Hematopoietic multipotent progenitor cell treated with erythropoietin and hydrocortisone succinate and interleukin-3 and kit ligand, for 8 days (in vitro differentiated cells): ENCODE measurements around the gene RGMB.
"Not testable (repeated sequence)": the region's sequence is repeated elsewhere in the genome, so short reads cannot be mapped to it uniquely, and the experiment has no call there.

Source experiments
- DNase-seq: peaks from one replicate; pipeline ENCODE4 v3.0.0-alpha.2; 2015

Gene RGMB

DNA sequence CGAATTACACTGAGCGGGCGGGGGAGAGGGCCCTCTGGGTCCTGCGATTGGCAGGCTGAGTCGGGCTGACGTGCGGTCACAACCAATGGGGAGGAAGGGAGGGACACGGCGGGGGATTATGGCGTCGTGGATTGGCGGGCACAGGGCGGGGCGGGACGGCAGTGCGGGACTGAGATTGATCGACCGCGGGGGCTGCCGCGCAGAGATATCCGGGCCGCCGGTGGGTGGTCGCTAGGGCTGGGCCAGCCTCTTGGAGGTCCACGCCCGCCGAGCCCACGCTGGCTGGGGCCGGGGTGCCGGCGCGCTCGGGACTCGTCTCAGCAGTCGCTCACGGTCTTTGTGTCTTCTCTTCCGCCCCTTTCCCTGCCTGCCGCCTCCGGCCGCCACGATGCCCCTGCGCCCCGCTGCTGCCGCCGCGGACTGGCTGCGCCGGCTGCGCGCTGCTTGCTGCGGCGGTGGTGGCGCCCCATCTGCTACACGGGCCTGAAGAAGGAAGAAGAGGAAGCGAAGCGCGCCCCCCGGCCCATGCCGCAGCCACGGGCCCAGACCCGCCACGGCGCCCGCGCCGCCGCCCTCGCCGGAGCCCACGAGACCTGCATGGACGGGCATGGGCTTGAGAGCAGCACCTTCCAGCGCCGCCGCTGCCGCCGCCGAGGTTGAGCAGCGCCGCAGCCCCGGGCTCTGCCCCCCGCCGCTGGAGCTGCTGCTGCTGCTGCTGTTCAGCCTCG lies at the start of gene RGMB:
Gene RGMB (plus strand): TSS at position 200 of the 728 bp plus-strand sequence. CDS start 408 bp downstream, at position 608.
- peak; percentile 46 for DNase-seq

GRCh38 chr5:98726258-98726657 lies 47.2 kb upstream of the RGMB start:
- no peak for DNase-seq

GRCh38 chr5:98727686-98728085 lies 45.8 kb upstream of the RGMB start:
- no peak for DNase-seq

GRCh38 chr5:98734646-98735045 lies 38.8 kb upstream of the RGMB start:
- no peak for DNase-seq

- DNase-seq, result no peak
These were observed 37.5 kb upstream of the RGMB start for GRCh38 chr5:98735806-98736507.

DNA sequence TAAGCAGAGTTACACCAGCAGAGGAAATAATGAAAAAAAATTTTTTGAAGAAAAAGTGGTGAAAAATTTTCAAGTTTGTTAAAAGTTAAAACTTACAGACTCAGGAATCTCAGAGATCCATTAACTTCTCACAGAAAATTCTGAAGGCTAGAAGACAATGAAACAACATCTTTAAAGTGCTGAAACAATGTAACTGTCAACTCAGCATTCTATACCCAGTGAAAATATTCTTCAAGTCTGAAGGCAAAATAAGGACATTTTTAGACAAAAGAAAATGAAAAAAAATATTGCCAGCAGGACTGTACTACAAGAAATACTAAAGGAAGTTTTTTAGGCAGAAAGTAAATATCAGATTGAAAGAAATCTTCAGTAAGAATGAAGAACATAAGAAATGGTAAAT lies 36.7 kb upstream of the RGMB start:
- DNase-seq, result no peak

DNA sequence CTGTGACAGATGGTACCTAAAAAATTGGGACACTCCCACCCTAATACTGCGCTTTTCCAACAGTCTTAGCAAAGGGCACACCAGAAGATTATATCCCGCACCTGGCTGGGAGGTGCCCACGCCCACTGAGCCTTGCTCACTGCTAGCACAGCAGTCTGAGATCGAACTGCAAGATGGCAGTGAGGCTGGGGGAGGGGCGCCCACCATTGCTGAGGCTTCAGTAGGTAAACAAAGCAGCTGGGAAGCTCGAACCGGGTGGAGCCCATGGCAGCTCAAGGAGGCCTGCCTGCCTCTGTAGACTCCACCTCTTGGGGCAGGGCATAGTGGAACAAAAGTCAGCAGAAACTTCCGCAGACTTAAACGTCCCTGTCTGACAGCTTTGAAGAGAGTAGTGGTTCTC lies 36.0 kb upstream of the RGMB start:
- DNase-seq, result not testable (repeated sequence)

- DNase-seq, result not testable (repeated sequence)
These were observed 34.8 kb upstream of the RGMB start for GRCh38 chr5:98738481-98739149.

DNA sequence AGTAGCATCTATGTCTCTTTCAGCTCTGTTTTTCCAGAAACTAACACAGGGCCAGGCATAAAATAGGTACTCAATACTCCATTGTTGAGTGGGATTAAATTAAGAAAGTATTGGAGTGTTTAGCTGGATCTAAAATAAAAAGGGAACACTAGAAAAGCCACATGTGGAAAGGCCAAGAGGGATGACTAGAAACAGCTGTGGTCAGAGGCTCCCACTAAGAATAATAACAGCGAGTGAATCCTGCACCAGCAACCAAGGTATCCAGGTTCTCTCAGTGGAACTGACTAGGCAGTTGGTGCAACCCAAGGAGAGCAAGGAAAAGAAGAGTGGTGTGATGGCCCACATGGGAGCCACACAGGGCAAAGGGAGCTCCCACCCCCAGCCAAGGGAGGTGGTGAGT lies 31.5 kb upstream of the RGMB start:
- DNase-seq, result no peak

DNA sequence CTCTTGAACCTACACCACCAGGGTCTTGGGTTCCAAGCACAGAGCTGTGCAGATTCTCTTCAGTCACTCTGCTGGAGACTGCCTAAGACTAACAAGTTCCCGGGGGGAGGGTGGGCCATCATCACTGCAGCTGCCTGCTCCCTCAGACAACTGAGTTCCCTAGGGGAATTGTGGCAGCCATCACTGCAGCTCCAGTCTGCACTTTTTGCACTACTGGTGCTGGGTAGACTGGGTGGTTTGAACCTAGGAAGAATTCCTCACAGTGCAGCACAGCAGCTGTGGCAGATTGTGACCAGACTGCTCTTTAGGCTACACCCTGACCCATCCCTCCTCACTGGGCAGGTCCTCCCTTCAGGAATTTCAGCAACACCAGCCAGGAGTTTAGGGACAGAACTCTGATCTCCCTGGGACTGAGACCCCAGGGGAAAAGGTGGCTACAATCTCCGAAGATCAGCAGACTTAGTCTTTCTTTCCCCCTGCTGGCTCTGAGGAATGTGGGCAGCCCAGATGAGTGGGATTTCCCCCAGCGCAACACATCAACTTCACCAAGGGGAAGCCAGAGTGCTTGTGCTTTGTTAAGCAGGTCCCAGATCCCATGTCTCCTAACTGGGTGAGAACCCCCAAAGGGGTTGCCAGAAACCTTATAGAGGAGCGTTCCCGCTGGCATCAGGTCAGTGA lies 30.9 kb upstream of the RGMB start:
- DNase-seq, result no peak

DNA sequence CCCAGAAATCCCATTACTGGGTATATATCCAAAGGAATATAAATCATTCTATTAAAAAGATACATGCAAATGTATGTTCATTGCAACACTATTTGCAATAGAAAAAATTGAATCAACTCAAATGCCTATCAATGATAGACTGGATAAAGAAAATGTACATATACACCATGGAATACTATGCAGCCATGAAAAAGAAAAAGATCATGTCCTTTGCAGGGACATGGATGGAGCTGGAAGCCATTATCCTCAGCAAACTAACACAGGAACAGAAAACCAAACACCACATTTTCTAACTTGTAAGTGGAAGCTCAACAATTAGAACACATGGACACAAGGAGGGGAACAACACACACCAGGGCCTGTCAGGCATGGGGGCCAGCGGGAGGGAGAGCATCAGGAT lies 25.2 kb upstream of the RGMB start:
- DNase-seq, result not testable (repeated sequence)

DNA sequence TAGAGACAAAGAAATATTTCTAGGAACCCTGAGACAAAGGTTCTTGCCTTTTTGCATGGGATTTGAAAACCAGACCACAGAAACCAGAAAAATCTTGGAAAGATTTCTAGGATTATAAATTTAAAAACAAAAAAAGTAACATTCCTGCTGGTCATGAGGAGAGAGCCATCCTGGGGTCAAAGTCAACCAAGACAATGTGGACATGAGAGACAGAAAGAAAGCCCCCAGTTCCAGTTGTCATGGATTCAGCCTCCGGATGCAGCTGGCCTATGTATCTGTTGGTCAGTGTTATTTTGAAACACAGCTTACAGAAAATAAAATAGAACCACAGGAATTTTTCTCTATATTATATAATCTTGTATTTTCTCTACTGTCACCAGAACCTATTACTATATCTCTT lies 24.4 kb upstream of the RGMB start:
- no peak for DNase-seq

GRCh38 chr5:98750693-98751092 lies 22.8 kb upstream of the RGMB start:
- DNase-seq, result no peak

GRCh38 chr5:98752331-98752730 lies 21.1 kb upstream of the RGMB start:
- DNase-seq, result not testable (repeated sequence)

DNA sequence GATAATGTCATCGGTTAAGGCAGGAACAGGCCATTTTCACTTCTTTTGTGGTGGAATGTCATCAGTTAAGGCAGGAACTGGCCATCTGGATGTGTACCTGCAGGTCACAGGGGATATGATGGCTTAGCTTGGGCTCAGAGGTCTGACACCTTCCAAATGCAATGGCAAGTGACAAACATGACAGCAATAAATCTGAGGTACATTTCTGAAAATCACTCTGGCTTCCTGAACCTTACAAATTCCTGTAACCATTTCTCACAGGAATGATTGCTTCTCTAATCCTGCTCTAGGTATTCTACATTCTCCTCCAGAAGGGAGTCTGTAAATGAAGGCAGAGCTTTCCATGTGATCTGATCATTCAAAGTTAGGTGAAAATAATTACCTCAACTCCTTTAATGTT lies 20.7 kb upstream of the RGMB start:
- not testable (repeated sequence) for DNase-seq

GRCh38 chr5:98753507-98753906 lies 20.0 kb upstream of the RGMB start:
- DNase-seq, result no peak

DNA sequence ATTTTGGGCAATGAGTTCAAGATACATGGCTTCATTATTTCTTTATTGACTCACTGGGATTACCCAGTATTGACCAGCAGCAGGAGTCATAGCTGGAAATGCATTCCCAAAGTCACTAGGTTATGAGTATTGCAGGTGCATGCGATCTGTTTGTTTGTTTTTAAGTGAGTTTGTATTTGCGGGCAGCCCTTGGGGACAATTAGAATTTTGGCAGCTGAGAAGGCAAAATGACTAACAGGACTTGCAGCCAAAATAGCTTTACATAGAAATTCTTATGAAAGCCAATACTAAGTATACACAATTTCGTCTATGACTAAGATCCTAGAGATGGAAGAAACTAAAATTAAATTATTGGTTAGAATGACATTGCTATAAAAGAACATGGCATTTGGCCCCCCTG lies 18.1 kb upstream of the RGMB start:
- no peak for DNase-seq

- DNase-seq, result no peak
These were observed 15.5 kb upstream of the RGMB start for GRCh38 chr5:98757978-98758377.

- no peak for DNase-seq
These were observed 10.3 kb upstream of the RGMB start for GRCh38 chr5:98763001-98763630.

DNA sequence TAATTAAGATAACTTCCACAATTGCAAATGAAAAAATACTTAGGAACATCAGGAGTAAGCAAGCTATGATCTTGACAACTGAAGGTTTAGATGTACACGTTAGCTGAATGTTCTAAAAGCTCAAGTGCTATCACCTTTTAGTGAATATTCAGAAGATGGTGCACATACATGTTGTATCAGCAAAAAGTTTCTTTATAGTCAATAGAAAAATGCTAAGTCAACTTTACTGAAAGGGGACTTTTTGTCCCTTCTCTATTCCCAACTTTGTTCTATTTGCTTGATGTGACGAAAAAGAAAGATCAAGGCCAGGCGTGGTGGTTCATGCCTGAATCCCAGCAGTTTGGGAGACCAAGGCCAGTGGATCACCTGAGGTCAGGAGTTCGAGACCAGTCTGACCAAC lies 7.6 kb upstream of the RGMB start:
- no peak for DNase-seq

- no peak for DNase-seq
These were observed 5.9 kb upstream of the RGMB start for GRCh38 chr5:98767581-98767980.

DNA sequence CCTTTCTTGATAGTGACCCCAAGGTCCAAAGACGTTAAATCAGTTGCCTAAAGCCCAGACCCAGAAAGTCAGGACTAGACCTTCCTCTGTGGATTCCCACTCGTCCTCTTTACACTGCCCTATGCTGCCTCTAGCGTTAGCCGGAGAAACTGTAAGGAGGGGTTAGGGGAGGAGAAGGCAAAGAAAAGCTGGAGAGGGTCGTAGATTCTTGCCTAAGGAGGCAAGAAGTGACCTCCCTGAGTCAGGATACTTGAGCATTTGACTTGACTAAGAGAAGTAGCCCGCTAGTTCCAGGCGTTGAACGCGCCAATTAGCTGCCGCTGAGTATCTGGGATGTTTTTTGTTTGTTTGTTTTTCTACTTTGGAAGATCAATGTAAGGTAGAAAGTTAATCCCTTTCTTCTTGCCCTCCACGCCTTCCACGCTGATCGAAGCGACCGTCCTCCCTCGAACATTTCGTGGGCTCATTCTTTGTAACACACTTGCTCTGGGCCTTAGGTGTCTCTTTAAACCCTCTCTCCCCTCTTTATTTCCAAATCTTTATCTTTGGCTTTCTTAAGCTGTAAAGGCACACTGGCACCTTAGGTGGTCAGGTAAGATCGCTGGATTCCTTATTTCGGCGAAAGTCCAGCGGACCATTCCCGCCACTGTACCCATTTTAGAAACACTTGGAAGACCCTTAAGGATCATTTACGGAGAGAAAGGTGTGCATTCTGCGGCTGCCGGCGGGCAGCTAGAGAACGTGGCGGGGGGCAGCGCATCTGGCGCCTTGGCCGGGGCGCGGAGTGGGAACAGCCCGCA lies 5.1 kb upstream of the RGMB start:
- DNase-seq, result peak; percentile 32
